ENCODE data around the gene PCBP3.

DNA sequence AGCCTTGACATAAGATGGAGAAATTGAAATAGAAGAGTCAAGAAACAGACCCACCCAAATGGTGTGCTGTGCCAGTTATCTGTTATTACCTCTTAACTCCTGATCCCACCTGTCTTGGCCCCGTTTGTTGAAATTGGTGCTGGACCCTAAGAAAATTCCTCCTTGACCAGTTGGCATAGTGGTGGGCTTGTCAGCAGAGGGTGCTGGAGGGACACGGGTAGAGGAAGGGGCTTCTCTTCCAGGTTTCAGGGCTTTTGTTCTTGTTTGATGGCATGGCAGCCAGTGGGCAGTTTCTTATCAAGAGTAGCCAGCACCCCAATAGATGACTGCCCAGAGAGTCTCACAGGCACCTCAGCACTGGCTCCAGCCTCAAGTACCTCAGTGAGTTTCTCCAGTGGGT is 51.6 kb downstream of the PCBP3 start:
- no peak for TF ChIP-seq EZH2 (IDR thresholded peaks at IDR 0.05; ENCODE audit: low read depth)
- TF ChIP-seq, protein P1, sequence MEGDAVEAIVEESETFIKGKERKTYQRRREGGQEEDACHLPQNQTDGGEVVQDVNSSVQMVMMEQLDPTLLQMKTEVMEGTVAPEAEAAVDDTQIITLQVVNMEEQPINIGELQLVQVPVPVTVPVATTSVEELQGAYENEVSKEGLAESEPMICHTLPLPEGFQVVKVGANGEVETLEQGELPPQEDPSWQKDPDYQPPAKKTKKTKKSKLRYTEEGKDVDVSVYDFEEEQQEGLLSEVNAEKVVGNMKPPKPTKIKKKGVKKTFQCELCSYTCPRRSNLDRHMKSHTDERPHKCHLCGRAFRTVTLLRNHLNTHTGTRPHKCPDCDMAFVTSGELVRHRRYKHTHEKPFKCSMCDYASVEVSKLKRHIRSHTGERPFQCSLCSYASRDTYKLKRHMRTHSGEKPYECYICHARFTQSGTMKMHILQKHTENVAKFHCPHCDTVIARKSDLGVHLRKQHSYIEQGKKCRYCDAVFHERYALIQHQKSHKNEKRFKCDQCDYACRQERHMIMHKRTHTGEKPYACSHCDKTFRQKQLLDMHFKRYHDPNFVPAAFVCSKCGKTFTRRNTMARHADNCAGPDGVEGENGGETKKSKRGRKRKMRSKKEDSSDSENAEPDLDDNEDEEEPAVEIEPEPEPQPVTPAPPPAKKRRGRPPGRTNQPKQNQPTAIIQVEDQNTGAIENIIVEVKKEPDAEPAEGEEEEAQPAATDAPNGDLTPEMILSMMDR (conservative IDR thresholded peaks at IDR 0.05): no peak
